Thoracic aorta (tissue), 2 donors: Measurements from ENCODE around the gene KCNC4. TPM values are rescaled to one million over a fixed set of nuclear protein-coding genes. Genes with fewer than 3 reads are reported as not detected.

Experiments used
- ATAC-seq: fragments of 150-250 bp; one replicate; pipeline ENCODE4 v1.8.0; 2017; ENCODE audit warnings: low read depth; ENCODE audit not compliant: insufficient number of reproducible peaks, low FRiP score
- DNase-seq: peaks from one replicate; pipeline ENCODE4 v3.0.0-alpha.2; 2020; ENCODE audit warnings: low spot score
- H3K27ac ChIP-seq, 2 donors: fragments of 200-600 bp; sonication (generic); 1 replicate in 1 of 2; 2 replicates in 1 of 2; pipeline ENCODE4 v1.5.1; 2016; ENCODE audit warnings: mild to moderate bottlenecking in 2 of 2, moderate library complexity in 2 of 2
- H3K27me3 ChIP-seq: fragments of 200-600 bp; sonication (generic); replicated peaks from 2 replicates; pipeline ENCODE4 v1.6.0; 2016; ENCODE audit warnings: mild to moderate bottlenecking; ENCODE audit not compliant: insufficient read depth
- H3K36me3 ChIP-seq: fragments of 200-600 bp; sonication (generic); one replicate; pipeline ENCODE4 v1.5.1; 2016
- H3K4me1 ChIP-seq, 2 donors: fragments of 200-600 bp; sonication (generic); 1 replicate in 1 of 2; 2 replicates in 1 of 2; pipeline versions ENCODE4 v1.5.1 to v1.6.0; 2016; ENCODE audit warnings: low read depth in 2 of 2, mild to moderate bottlenecking in 1 of 2; ENCODE audit not compliant: control insufficient read depth in 1 of 2
- H3K4me3 ChIP-seq: fragments of 200-600 bp; sonication (generic); 2 replicates; pipeline ENCODE4 v1.5.1; 2016; ENCODE audit warnings: mild to moderate bottlenecking
- H3K9me3 ChIP-seq: fragments of 200-600 bp; sonication (generic); 2 replicates; pipeline ENCODE4 v1.5.1; 2016
- total RNA-seq, 2 donors: library from RNA; depleted of rRNA; stranded (reverse); fragments of >200 nt; gene quantifications; one replicate each; pipeline versions ENCODE4 v1.1.0 to v1.2.3, GENCODE V29; 2016
- TF ChIP-seq, protein P1 (sequence below): fragments of 200-600 bp; sonication (generic); IDR thresholded peaks from one replicate; pipeline ENCODE4 v1.5.1; 2019; ENCODE audit warnings: antibody characterized with exemption

KCNC4 gene
- total RNA-seq, 2 donors from 2014 or later: 12.7 to 17.6 TPM

DNA sequence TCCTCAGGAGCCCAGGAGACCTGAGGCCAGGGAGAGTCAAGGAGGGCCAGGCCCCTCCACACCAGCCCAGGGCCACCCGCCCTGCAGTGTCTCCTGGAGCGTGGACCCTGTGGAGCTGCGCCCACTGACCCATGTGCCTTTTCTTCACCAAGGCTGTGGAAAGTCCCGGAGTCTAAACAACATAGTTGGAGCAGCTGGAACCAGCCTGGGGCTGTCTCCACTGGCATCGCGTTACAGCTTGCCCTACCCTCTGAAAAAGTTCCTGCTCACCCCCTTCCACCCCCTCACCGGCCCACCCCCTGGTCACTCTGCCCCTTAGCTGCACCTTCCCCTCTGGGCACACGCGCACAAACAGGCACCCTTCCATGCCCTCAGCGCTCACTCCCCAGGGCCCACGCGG, 18.3 kb downstream of the KCNC4 start:
- H3K4me1 ChIP-seq: no peaks in the 10 kb centered on the region
- TF ChIP-seq, protein P1, sequence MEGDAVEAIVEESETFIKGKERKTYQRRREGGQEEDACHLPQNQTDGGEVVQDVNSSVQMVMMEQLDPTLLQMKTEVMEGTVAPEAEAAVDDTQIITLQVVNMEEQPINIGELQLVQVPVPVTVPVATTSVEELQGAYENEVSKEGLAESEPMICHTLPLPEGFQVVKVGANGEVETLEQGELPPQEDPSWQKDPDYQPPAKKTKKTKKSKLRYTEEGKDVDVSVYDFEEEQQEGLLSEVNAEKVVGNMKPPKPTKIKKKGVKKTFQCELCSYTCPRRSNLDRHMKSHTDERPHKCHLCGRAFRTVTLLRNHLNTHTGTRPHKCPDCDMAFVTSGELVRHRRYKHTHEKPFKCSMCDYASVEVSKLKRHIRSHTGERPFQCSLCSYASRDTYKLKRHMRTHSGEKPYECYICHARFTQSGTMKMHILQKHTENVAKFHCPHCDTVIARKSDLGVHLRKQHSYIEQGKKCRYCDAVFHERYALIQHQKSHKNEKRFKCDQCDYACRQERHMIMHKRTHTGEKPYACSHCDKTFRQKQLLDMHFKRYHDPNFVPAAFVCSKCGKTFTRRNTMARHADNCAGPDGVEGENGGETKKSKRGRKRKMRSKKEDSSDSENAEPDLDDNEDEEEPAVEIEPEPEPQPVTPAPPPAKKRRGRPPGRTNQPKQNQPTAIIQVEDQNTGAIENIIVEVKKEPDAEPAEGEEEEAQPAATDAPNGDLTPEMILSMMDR: no peak
- DNase-seq (no peak), ATAC-seq (no peak)
- H3K9me3 ChIP-seq: no peaks in the 10 kb centered on the region
- no peak overlapping the region for H3K27ac ChIP-seq
- no peak overlapping the region for H3K4me3 ChIP-seq
- H3K36me3 ChIP-seq: peaks cover 52% of the 10 kb centered on the region
- no peaks in the 10 kb centered on the region for H3K27me3 ChIP-seq

DNA sequence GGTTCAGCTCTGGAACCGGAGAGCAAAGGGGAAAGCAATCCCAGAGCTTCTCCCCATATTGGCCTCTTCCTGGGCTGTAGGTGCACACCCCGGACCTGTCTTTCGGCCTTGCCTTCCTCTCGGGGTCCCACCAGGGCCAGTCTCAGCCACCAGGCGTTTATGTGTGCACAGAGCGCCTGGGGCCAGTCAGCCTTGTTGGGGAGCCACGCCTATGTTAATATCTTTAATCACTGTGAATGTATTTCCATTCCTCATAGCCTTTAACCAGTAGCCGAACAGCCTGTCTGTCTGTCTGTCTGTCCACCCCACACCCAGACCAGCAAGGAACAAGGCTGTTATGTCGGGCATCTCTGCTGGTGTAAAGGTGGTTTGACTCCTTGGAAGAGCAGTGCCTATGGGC, 18.8 kb downstream of the KCNC4 start:
- DNase-seq (no peak), ATAC-seq (no peak)
- Histone ChIP-seq H3K27ac (no peak overlapping the region), H3K4me1 (no peaks in the 10 kb centered on the region), H3K9me3 (no peaks in the 10 kb centered on the region), H3K36me3 (peaks cover 47% of the 10 kb centered on the region), H3K27me3 (no peaks in the 10 kb centered on the region), H3K4me3 (no peak overlapping the region)
- TF ChIP-seq, protein P1: no peak

DNA sequence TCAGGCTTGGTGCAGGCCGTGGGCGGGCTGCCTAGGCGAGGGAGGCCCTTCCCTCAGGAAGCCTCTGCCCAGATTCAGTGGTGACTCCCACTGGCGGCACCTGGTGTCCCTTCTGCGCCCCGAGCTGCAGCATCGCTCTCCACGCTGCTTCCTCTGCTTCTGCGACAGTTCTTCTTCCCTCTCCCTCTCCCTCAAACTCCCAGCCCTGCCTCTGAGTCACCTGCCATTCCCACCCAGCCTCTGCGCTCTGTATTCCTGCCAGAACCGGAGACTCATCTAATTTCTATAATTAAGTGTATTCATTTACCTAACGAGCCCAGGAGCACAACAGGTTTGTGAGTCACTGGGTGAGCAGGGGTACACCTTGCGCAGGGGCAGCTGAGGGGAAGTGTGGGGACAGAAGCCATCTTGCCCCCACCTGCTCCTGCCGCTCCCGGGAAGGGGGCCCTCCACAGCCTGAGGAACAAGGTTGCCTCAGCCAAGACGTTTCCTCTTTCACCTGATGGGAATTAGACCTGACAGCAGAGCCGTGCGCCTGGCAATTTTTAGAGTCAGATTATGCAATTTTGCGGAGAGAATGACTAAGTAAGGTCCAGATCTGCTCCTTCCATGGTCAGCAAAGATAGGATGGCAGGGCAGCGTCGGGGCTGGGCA, 19.4 kb downstream of the KCNC4 start:
- Histone ChIP-seq H3K27me3 (no peaks in the 10 kb centered on the region), H3K27ac (no peak overlapping the region)
- ATAC-seq: no peak

DNA sequence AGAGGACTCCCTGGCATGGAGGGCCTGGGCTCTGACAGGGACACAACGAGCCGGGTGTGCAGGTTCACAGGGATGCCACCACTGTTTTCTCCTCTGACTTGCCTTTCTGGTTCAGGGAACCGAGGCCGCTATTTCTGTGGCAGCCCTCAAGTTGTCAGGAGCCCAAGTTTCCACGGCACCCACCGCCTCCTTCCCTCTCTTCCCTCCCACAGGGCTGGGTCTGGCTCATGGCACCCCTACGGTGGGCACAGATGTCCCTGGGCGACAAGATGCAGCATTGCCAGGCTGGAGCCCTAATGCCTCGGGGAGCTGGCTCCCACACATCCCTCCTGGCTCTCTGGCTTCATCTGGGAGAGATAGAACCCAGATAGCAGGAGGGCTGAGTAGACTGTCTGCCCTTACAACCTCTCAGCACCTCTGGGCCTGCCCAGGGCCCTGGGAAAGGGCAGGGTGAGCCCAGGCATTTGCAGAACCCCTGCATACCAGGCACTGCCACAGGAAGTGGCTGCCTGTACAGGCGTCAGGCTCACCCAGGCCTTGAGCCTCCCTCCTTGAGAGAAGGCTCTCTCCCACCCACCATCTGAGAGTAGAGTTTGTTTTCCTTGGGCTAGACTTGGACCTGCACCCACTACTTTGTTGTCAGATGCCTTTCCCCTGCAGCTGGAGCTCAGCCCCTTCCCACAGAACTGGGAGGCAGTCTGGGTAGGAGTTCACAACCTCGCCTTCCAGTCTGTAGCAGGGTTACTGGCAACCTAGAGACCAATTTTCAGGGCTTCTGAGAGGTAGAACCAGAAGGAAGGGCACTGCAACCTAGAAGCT, 20.5 kb downstream of the KCNC4 start:
- no peak for ATAC-seq
- H3K9me3 ChIP-seq: no peaks in the 10 kb centered on the region
- H3K36me3 ChIP-seq: peaks cover 41% of the 10 kb centered on the region
- peaks cover 0 to 8% of the 10 kb centered on the region in 2 donors for H3K4me1 ChIP-seq
- DNase-seq: no peak
- no peaks in the 10 kb centered on the region for H3K27me3 ChIP-seq
- no peak overlapping the region for H3K27ac ChIP-seq
- no peak overlapping the region for H3K4me3 ChIP-seq
- TF ChIP-seq, protein P1: no peak

More for the DNA sequence above, 19.4 kb downstream of the KCNC4 start:
- no peak overlapping the region for H3K4me3 ChIP-seq
- H3K4me1 ChIP-seq: no peaks in the 10 kb centered on the region
- H3K36me3 ChIP-seq: peaks cover 46% of the 10 kb centered on the region
- TF ChIP-seq, protein P1: no peak
- no peak for DNase-seq
- H3K9me3 ChIP-seq: no peaks in the 10 kb centered on the region

DNA sequence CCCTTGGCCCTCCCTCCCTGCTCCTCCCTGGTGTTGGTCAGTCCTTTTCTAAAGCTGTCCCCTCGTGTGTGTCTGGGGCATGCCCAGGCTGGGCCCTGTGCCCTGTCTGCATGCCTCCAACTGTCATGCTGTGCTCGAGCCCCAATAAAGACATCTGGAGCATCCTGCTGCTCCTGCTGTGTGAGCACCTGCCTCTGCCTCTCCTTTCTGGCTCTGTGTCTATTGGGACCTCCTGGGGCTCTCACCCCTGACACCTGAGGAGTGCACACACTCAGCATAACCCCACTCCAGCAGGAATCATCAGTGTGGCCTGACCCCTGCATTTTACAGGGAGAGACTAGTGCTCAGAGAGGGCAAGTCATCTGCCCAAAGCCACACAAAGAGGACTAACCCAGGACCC, 23.7 kb downstream of the KCNC4 start:
- TF ChIP-seq, protein P1: no peak
- no peak for DNase-seq
- ATAC-seq: no peak
- Histone ChIP-seq H3K4me3 (no peak overlapping the region), H3K27ac (no peak overlapping the region), H3K27me3 (no peaks in the 10 kb centered on the region), H3K36me3 (peaks cover 23% of the 10 kb centered on the region), H3K9me3 (no peaks in the 10 kb centered on the region), H3K4me1 (peaks cover 0 to 8% of the 10 kb centered on the region in 2 donors)
